Muscle of arm (tissue), 12 donors: ENCODE data around the gene APBA1. TPM values are rescaled to one million over a fixed set of nuclear protein-coding genes. Genes with fewer than 3 reads are reported as not detected.
"Not testable (repeated sequence)": the region's sequence is repeated elsewhere in the genome, so short reads cannot be mapped to it uniquely, and the experiment has no call there.

Source experiments
- DNase-seq: peaks from one replicate; pipeline ENCODE4 v3.0.0-alpha.2; 2013
- polyA plus RNA-seq, 12 donors: library from polyadenylated mRNA; unstranded; fragments of 120-200 nt; gene quantifications; one replicate each; pipeline ENCODE4 v1.2.1, GENCODE V29; 2013; ENCODE audit not compliant: insufficient read length in 12 of 12

The APBA1 gene
- polyA plus RNA-seq, 12 donors = 5.7 to 19.9 (median 8.5) TPM; not detected in 1

DNA sequence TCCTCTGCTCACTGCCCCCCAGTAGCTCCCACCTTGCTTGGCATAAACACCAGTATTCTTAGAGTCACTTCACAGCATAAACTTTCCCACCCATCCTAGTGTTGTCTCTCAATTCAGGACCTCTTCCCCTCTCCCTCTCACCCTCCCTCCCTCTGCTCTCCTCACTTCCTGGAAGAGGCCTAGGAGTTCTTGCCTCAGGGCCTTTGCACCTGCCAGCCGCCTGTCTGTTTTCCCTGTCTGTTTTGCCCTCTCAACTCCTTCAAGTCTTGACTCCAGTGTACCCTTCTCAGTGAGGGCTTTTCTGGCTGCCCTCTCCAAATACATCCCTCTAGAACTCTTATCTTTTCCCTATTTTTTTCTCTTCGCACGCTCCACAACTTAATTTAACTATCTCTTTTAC lies 260.9 kb downstream of the APBA1 start:
- DNase-seq = no peak

DNA sequence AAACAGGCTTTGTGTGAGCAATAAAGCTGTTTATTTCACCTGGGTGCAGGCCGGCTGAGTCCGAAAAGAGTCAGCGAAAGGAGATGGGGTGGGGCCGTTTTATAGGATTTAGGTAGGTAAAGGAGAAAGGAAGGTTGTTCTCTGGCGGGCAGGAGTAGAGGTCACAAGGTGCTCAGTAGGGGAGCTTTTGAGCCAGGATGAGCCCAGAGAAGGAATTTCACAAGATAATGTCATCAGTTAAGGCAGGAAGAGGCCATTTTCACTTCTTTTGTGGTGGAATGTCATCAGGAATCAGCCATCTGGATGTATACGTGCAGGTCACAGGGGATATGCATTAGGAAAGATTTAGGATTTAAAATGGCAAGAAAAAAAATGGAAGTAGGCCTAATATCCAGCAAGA lies 262.2 kb downstream of the APBA1 start:
- not testable (repeated sequence) for DNase-seq

DNA sequence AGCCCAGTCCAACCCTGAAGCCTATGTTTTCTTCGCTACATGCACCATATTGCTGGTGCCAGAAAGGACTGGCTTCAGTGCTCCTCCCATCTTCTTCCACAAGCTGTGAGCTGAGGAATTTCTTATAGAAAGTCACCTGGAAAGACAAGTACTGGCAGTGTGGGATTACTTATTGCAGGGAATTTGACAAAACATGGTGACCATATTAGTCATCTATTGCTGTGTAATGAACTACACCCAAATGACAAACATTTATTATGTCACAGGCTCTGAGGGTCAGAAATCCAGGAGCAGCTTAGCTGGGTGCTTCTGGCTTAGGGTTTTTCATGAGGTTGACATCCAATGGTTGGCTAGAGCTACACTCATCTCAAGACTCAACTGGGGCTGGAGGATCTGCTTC lies 271.7 kb downstream of the APBA1 start:
- DNase-seq = no peak

DNA sequence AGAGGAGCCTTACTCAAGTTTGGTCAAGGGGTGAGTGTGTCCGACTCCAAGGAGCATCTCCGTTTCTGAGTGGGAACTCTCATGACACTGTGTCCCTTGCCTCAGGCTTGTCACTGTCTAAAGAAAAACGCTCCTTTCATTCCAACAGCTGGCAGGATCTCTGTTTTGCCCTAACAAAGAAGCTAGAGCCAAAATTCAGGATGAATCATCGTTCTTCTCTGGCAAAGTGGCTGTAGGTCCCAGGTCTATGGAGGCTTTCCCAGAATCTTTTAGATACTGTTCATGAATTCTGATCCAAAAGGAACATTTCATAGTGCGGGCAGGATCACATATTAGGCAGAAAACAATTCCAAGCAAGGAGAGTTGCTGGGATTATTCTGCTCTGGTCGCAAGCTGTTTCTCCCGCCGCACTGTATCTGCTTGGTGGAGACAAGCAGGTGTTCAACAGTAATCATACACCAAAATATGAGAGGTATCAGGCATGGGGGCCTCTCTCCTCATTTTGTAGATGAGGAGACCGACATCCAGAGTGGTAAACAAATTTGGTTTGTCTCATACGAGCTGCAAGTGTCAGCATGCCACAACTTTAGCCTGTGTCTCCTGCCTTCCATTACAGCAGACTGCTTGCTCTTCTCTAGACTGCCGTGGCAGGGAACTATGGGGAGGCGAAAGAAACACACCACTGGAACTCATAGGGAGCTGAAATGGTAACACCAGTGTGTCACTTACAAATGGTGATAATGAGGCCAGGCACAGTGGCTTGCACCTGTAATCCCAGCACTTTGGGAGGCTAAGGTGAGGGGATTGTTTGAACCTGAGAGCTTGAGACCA lies 274.6 kb downstream of the APBA1 start:
- no peak for DNase-seq

DNA sequence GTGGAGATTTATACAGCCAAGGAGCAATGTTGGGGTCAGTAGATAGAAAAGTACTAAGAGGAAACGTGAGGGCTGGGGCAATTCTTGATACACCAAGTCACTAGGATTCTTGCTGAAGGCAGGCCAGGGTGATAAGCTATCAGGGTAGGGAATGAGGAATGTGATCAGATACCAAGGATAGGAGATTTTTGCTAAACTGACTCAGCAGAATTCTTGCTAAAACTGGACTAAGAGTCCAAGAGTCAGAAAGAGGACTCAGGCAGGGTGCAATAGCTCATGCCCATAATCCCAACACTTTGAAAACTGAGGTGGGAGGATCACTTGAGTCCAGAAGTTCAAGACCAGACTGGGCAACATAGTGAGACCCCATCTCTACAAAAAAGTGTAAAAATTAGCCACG lies 275.4 kb downstream of the APBA1 start:
- DNase-seq = no peak

DNA sequence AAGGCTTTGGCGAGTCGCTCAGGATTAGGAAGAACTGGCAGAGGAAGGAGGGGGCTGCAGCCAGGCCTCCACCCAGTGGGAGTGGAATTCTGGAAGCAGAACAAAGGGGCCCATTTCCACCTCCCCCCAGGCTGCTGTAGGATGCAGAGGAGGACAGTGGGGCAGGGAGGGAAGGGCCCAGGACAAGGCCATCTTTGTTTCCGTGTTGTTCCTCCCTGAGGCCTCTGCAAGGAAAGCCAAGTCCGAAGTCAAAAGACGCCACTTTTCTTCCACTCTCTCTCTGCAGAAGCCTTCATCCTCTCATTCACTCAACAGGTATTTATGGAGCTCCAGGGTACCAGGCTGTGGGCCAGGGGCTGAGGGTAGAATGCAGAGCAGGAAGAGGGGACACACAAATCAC lies 276.5 kb downstream of the APBA1 start:
- no peak for DNase-seq

DNA sequence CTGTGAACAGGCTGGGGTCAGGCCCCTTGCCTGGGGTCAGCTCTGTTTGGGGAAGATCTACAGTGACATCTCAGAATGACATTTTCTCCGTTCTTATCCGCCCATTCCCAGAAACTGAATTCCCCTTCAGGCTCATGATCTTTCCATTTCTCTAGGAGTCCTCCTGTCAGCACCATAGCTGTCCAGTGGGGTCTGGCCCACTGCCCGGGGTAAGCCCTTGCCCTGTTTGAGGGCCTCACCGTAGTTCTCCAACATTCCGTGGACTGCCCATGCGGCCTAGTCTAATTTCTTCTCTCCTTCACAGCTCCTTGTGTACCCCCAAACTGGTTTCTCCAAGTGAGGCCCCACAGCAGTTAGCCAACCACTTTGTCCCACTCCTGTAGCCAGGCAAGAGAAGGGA lies 278.7 kb downstream of the APBA1 start:
- no peak for DNase-seq

DNA sequence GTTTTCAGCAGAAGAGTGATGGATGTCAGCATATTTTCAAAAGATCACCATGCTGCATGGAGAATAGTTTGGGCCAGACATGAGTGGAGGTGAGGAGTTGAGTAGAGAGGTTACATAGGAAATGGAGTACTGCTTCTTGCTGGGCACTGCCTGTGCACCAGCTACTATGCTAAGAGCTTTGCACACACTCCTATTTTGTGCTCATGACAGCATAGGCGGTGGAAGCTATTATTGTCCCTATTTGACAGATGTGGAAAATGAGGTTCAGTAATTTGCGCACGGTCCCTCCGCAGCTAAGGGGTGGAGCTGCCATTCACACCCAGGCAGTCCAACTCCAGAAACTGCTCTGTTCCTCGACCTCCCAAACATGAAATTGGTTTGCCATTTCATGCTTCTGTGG lies 279.3 kb downstream of the APBA1 start:
- no peak for DNase-seq

DNA sequence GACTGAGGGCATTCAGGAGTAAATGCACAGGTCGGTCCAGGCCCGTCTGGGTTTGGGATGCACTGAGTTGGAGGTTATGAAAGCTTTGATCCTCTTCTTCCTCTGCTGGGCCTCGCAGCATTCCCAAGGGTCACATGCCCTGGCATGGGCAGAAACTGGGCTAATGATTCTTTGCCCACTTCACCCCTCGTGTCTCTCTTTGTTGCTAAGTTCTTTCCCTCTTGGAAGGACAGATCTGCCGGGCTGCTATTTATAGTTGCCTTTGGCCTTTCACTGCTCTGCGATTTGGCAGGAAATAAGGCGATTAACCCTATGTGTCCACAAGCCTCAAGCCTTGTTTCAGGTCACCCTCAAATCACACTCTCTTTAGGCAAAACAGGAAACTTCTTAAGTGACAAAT lies 280.2 kb downstream of the APBA1 start:
- DNase-seq = no peak

DNA sequence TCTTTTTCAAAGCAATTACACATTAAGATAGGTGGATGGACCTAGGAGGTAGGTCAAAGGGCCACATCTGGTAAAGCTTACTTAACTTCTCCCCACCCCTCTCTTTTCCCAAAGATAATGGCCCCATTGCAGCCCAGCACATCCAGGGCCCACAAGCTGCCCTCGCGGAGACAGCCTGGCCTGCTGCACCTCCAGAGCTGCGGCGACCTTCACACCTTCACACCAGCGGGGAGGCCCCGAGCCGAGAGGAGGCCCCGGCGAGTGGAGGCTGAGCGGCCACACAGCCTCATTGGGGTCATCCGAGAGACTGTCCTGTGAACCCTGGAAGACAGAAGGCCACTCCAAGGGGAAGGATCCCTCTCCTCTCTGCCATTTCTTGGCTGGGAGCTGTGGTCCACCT lies 280.7 kb downstream of the APBA1 start:
- no peak for DNase-seq

DNA sequence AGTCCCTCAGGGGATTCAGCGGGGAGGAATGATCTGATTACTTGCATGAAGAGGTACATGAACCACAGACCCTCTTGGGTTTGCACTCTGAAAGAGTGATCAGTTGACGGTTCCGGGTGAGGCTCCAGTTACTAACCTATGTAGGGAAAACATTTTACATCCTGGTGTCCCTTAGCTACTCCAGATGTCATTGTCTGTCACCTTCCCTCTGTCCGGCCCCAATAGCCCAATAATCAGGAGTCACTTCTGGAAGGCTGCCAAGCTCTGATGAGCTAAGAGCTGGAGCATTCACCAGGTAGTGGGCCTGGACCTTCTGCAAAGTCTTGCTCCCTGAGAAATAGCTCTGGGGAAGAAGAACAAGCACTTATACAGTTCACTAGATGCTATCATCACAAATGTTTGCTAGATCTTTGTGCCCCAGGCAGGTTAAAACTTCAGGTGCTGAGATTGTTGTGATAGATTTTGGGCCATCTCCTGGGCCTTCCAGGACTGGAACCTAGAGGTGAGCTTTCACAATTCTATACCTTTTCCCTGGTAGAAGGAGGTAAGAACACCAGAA lies 282.7 kb downstream of the APBA1 start:
- no peak for DNase-seq

DNA sequence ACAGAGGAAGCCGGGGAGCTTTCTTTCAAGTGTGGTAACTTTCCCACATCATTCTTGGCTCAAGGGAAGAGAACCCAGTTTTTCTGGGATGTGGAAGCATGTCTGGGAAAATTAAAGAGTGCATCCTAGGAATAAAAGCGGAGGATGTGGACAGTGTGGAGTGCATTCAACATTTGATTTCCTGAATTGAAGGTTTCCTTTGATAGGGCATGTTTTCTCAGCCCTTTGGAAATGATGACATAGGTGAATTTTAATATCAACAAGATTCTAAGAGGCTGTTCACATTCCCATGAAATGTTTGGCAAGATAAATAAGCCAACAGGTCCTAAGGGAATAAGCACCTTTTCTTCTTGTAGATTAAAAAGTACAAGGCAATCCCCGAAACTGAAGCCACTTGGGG lies 283.6 kb downstream of the APBA1 start:
- DNase-seq = no peak

DNA sequence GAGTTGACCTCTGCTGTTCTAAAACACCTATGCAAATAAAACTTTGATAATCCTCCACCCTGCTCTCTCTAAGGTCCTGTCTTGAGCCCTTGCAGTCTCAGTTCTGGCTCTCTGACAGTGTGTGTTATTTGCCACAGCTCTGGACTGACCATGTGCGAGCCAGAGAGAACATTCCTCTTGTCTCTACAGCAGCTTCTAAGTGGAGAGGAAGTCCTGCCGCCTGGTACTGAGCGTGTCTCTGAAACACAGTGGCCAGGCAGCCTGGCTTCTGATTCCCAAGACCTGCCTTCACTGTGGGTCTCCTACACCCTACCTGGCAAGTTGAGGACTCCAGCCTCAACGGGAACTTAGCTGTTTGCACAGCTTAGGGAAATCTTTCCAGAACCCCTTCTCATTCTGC lies 285.5 kb downstream of the APBA1 start:
- DNase-seq = no peak

DNA sequence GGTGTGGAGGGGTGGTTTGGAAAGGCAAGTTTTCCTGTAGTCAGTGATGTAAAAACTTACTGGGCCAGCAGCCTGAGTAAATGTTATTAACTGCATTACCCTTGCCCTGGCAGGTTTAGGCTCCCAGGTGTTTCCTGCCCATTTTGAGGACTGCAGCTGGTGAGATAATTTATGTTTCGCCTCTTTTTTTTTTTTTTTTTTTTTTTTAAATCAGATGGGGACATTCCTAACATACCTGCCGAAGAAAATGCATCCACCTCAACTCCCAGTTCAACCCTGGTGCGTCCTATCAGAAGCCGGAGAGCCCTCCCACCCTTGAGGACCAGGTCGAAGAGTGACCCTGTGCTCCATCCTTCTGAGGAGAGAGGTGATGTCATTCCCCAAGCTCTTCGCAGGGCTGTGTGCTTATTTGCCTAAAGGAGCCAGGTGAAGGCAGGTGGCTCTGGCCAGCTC lies 286.6 kb downstream of the APBA1 start:
- no peak for DNase-seq

DNA sequence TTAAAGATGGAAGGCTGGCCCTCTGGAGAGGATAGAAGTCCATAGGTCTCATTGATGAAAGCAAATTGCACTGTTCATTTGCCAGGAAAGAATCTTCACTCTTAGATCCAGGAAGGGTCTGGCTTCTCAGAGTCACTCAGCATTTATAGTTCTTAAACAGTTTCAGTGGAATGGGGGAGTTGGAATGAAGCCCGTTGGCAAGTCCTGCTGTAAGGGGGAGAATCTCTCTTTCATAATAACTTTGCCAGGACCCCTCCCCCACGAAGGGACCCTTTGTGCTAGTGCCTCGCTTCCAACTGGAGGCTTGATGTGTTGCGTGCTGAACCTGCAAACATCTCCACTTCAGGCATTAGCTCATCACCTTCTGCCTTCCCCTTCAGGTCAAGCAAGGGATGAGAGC lies 290.0 kb downstream of the APBA1 start:
- DNase-seq = no peak

DNA sequence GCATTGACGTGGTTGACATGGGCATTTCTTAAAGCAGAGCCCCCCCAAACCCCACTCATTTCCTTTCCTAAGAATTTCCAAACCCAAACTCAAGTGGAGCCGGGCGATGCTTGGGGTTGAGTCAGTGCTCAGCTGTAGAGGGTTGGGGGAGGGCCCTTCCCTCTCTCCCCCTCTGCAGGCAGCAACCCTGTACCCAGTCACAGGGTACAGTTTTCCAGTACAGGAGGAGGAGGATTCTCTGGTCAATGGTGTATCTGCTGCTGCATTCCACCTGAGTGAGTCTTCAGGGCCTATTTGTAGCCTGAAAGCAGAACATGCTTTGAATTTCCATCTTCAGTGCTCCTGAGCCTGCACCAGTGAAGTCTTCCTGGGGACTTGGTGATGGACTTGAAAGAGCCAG lies 291.4 kb downstream of the APBA1 start:
- no peak for DNase-seq

DNA sequence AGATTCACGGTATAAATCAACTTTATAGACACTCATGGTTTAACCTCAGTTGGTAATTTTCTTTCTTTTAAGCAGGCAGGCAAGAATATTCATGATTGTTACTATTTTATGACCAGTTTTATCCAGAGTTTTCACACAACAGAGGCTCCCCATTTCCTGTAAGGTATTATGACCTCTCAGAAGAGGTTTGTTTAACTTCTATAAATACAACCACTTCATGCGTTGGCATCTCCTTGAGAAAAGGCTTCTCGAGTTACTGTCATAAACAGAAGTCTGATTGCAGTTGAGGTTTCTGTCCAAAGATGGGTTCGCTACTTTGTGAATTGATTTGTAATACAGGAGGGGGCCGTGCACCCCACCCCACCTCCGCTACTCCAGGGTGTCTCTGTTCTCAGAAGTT lies 291.9 kb downstream of the APBA1 start:
- DNase-seq = no peak

DNA sequence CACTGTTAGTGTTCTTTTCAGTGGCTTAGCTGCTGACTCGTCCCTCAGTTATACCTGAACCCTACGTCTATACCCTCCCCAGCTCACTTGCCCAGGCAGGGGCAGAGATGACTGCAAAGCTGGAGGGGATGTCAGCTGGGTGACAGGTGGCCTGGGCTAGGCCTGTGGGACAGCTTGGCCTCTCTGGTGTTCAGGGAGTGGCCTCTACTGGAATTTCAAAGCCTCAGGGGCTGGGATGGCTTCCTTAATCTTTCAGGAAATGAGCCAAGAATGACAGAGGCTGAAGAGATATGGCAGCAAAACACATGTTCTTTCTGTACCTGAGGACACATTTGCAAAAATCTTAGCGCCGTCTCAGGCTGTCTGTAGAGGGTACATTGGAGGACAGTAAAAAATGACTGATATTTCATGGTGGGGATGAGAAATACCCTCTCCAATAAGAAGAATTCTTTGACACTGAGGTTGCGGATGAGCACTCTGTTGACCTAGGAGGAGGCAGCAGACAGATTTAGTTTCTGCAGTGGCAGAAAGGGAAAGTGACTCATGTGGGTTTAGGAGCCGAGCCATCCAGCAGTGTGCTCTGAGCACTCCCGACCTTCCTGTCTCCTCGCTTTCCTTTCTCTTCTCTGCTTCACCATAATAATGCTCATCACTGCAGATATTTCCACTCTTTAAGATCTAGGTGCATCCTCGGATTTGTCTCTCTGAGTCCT lies 292.7 kb downstream of the APBA1 start:
- no peak for DNase-seq

DNA sequence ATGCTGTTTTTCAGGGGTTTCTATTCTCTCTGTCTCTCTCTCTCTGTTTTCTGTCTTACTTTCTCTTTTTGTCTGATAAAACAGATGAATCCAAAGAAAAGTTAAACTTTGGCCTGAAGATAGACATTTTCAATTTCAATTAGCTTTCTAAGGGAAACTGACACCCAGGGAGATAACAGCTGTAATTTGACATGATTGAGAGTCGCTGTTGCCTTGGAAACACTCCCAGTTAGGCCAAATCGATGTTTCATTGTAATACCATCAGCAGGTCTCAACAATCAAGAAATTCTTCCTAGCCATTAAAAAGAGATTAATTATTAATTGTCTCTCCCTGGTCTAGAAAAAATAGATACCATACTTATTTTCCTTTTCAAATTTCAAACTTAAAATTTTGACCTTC lies 294.2 kb downstream of the APBA1 start:
- DNase-seq = no peak
